Dendritic cell treated with granulocyte-macrophage colony-stimulating factor and Interleukin-4, amounts not matched to agents 40 ng/mL and 50 ng/mL, for 4 days (primary cell): Measurements from ENCODE around the gene C4B.
"Not testable (repeated sequence)": the region's sequence is repeated elsewhere in the genome, so short reads cannot be mapped to it uniquely, and the experiment has no call there.

Source experiments
- H3K27ac Mint-ChIP-seq: one replicate; pipeline ENCODE4 v1.8.0; 2022; ENCODE audit warnings: mild to moderate bottlenecking, mixed read lengths
- H3K27me3 Mint-ChIP-seq: one replicate; pipeline ENCODE4 v1.8.0; 2022; ENCODE audit warnings: mild to moderate bottlenecking, mixed read lengths
- H3K36me3 Mint-ChIP-seq: one replicate; pipeline ENCODE4 v1.8.0; 2022; ENCODE audit warnings: low read depth, mixed read lengths
- H3K4me1 Mint-ChIP-seq: one replicate; pipeline ENCODE4 v1.8.0; 2022; ENCODE audit warnings: low read depth, mixed read lengths
- H3K4me3 Mint-ChIP-seq: one replicate; pipeline ENCODE4 v1.8.0; 2022; ENCODE audit warnings: mild to moderate bottlenecking, moderate library complexity, mixed read lengths
- H3K9me3 Mint-ChIP-seq: one replicate; pipeline ENCODE4 v1.8.0; 2022; ENCODE audit warnings: mixed read lengths
- intact Hi-C: fragments of 100-400 bp; cut with micrococcal nuclease; formaldehyde crosslinking; loops from one replicate; pipeline ENCODE4 v1.15.0; 2022

The C4B gene

GRCh38 chr6:32047539-32047854 lies 32.9 kb downstream of the C4B start:
- Mint-ChIP-seq H3K36me3 (no peaks in the 10 kb centered on the region), H3K27me3 (peaks cover 23% of the 10 kb centered on the region), H3K9me3 (no peaks in the 10 kb centered on the region), H3K4me3 (no peak overlapping the region), H3K27ac (no peak overlapping the region), H3K4me1 (peaks cover 8% of the 10 kb centered on the region)
- intact Hi-C loops, result no loop called here

- intact Hi-C loops, result no loop called here
- no peak overlapping the region for H3K27ac Mint-ChIP-seq
- H3K36me3 Mint-ChIP-seq, result no peaks in the 10 kb centered on the region
- peaks cover 24% of the 10 kb centered on the region for H3K27me3 Mint-ChIP-seq
- H3K4me3 Mint-ChIP-seq, result no peak overlapping the region
- no peaks in the 10 kb centered on the region for H3K9me3 Mint-ChIP-seq
- H3K4me1 Mint-ChIP-seq, result peaks cover 8% of the 10 kb centered on the region
These were observed 33.5 kb downstream of the C4B start for GRCh38 chr6:32047855-32048766.

- H3K4me3 Mint-ChIP-seq, H3K9me3 Mint-ChIP-seq, H3K27ac Mint-ChIP-seq, intact Hi-C loops, H3K36me3 Mint-ChIP-seq, H3K4me1 Mint-ChIP-seq: not testable (repeated sequence)
- H3K27me3 Mint-ChIP-seq, result peaks cover 29% of the 10 kb centered on the region
These were observed 34.6 kb downstream of the C4B start for GRCh38 chr6:32049149-32049548.

- H3K9me3 Mint-ChIP-seq, H3K27ac Mint-ChIP-seq, H3K4me1 Mint-ChIP-seq, H3K36me3 Mint-ChIP-seq, intact Hi-C loops, H3K4me3 Mint-ChIP-seq: not testable (repeated sequence)
- peaks cover 33% of the 10 kb centered on the region for H3K27me3 Mint-ChIP-seq
These were observed 35.1 kb downstream of the C4B start for GRCh38 chr6:32049736-32050135.

GRCh38 chr6:32050562-32050961 lies 36.0 kb downstream of the C4B start:
- no peak overlapping the region for H3K4me3 Mint-ChIP-seq
- H3K9me3 Mint-ChIP-seq, result no peaks in the 10 kb centered on the region
- intact Hi-C loops, result no loop called here
- H3K36me3 Mint-ChIP-seq, result no peaks in the 10 kb centered on the region
- H3K4me1 Mint-ChIP-seq, result peaks cover 8% of the 10 kb centered on the region
- H3K27me3 Mint-ChIP-seq, result peaks cover 34% of the 10 kb centered on the region
- H3K27ac Mint-ChIP-seq, result no peak overlapping the region

- H3K27ac Mint-ChIP-seq, H3K4me3 Mint-ChIP-seq, H3K9me3 Mint-ChIP-seq, intact Hi-C loops, H3K36me3 Mint-ChIP-seq, H3K4me1 Mint-ChIP-seq: not testable (repeated sequence)
- H3K27me3 Mint-ChIP-seq, result peaks cover 43% of the 10 kb centered on the region
These were observed 38.0 kb downstream of the C4B start for GRCh38 chr6:32052626-32053025.

- H3K9me3 Mint-ChIP-seq, H3K27ac Mint-ChIP-seq, H3K4me1 Mint-ChIP-seq, H3K36me3 Mint-ChIP-seq, intact Hi-C loops, H3K4me3 Mint-ChIP-seq: not testable (repeated sequence)
- H3K27me3 Mint-ChIP-seq, result peaks cover 42% of the 10 kb centered on the region
These were observed 38.7 kb downstream of the C4B start for GRCh38 chr6:32053314-32053713.

- intact Hi-C loops, H3K36me3 Mint-ChIP-seq, H3K4me1 Mint-ChIP-seq, H3K9me3 Mint-ChIP-seq, H3K4me3 Mint-ChIP-seq, H3K27ac Mint-ChIP-seq: not testable (repeated sequence)
- H3K27me3 Mint-ChIP-seq, result peaks cover 38% of the 10 kb centered on the region
These were observed 41.2 kb downstream of the C4B start for GRCh38 chr6:32055756-32056155.

GRCh38 chr6:32056254-32056653 lies 41.7 kb downstream of the C4B start:
- peaks cover 34% of the 10 kb centered on the region for H3K27me3 Mint-ChIP-seq
- H3K36me3 Mint-ChIP-seq, result no peaks in the 10 kb centered on the region
- H3K9me3 Mint-ChIP-seq, result no peaks in the 10 kb centered on the region
- no peak overlapping the region for H3K4me3 Mint-ChIP-seq
- H3K4me1 Mint-ChIP-seq, result no peaks in the 10 kb centered on the region
- intact Hi-C loops, result no loop called here
- H3K27ac Mint-ChIP-seq, result no peak overlapping the region

- Mint-ChIP-seq H3K4me3 (no peak overlapping the region), H3K4me1 (no peaks in the 10 kb centered on the region), H3K27ac (no peak overlapping the region), H3K27me3 (peaks cover 30% of the 10 kb centered on the region), H3K36me3 (no peaks in the 10 kb centered on the region), H3K9me3 (no peaks in the 10 kb centered on the region)
- intact Hi-C loops, result no loop called here
These were observed 43.4 kb downstream of the C4B start for GRCh38 chr6:32057966-32058365.

- Mint-ChIP-seq H3K4me3 (no peak overlapping the region), H3K36me3 (no peaks in the 10 kb centered on the region), H3K9me3 (no peaks in the 10 kb centered on the region), H3K27ac (no peak overlapping the region), H3K27me3 (peaks cover 29% of the 10 kb centered on the region), H3K4me1 (no peaks in the 10 kb centered on the region)
- intact Hi-C loops, result no loop called here
These were observed 43.9 kb downstream of the C4B start for GRCh38 chr6:32058511-32058963.

GRCh38 chr6:32060966-32061655 lies 46.5 kb downstream of the C4B start:
- no peak overlapping the region for H3K27ac Mint-ChIP-seq
- H3K4me3 Mint-ChIP-seq, result no peak overlapping the region
- no peaks in the 10 kb centered on the region for H3K4me1 Mint-ChIP-seq
- intact Hi-C loops, result no loop called here
- H3K27me3 Mint-ChIP-seq, result peaks cover 22% of the 10 kb centered on the region
- H3K36me3 Mint-ChIP-seq, result no peaks in the 10 kb centered on the region
- H3K9me3 Mint-ChIP-seq, result no peaks in the 10 kb centered on the region

GRCh38 chr6:32064706-32065105 lies 50.1 kb downstream of the C4B start:
- H3K4me1 Mint-ChIP-seq, result no peaks in the 10 kb centered on the region
- no peak overlapping the region for H3K4me3 Mint-ChIP-seq
- H3K9me3 Mint-ChIP-seq, result no peaks in the 10 kb centered on the region
- no peak overlapping the region for H3K27ac Mint-ChIP-seq
- peaks cover 15% of the 10 kb centered on the region for H3K27me3 Mint-ChIP-seq
- no peaks in the 10 kb centered on the region for H3K36me3 Mint-ChIP-seq
- intact Hi-C loops, result no loop called here

- H3K36me3 Mint-ChIP-seq, result not testable (repeated sequence)
These were observed 52.9 kb downstream of the C4B start for GRCh38 chr6:32067521-32067920.

More at GRCh38 chr6:32067521-32067920, 52.9 kb downstream of the C4B start:
- H3K9me3 Mint-ChIP-seq, H3K4me3 Mint-ChIP-seq, H3K4me1 Mint-ChIP-seq, intact Hi-C loops, H3K27ac Mint-ChIP-seq: not testable (repeated sequence)
- peaks cover 25% of the 10 kb centered on the region for H3K27me3 Mint-ChIP-seq
